ENCODE results near the gene COQ3.
A peak's percentile ranks its signal among the peaks of the same experiment; 100 is the strongest.

The COQ3 gene

GRCh38 chr6:99330159-99330558 is 63.8 kb downstream of the COQ3 start:
- DNase-seq, result peak; percentile 57 to 64

DNA sequence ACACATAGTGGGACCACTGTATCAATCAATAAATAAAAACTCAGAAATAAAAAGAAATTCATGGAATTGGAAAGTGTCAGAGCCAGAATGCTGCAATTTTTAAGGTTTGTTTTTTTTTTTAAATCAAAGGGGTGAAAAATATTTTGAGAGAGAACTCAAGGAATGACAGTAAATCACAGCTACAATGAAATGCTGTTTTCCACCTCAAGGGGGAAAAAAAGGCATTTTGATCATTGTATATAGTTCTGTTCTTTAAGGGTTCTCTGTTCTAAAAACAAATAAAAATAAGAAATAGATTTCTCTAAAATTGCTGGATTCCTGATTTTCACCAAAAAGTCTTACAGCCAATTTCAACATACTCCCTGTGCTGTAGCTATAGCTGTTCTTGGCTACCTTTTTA is 69.0 kb downstream of the COQ3 start:
- no peak for DNase-seq
